HG03432 (cell line): ENCODE data around the gene OR10AD1.
"Not testable (repeated sequence)": the region's sequence is repeated elsewhere in the genome, so short reads cannot be mapped to it uniquely, and the experiment has no call there.

Experiments
- ATAC-seq: cut with Tn5 transposase; IDR thresholded peaks from one replicate; pipeline ENCODE4 v1.9.1; 2021; ENCODE audit warnings: mild to moderate bottlenecking, moderate library complexity; ENCODE audit not compliant: unreplicated experiment

Gene OR10AD1

DNA sequence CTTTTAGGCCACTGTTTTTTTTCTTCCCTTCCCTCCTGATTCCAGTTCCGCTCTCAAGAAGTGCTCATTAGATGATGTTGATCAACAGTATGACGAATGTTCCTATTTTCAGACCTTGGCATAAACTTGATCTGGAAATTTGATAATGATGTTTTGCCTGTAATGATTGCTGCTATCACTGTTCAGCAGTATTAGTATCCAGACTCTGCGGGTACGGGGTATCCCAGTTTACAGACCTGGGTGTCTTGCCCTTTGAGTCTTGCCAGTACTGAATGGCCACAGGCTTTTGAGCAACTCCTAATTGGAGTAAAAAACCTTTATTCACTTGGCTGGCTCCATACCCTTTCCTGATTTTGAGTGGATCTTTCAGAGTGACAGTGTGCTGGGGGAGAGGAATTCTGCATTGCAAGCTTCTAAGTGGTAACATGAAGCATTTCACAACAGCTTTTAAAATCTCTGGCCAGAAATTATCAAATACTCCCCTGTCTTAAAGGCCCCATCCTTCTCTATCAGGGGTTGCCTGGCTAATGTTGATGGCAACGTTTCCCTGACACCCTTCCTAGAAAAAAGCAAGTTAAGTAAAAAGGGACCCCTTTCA is 39.8 kb downstream of the OR10AD1 start:
- ATAC-seq: no peak

DNA sequence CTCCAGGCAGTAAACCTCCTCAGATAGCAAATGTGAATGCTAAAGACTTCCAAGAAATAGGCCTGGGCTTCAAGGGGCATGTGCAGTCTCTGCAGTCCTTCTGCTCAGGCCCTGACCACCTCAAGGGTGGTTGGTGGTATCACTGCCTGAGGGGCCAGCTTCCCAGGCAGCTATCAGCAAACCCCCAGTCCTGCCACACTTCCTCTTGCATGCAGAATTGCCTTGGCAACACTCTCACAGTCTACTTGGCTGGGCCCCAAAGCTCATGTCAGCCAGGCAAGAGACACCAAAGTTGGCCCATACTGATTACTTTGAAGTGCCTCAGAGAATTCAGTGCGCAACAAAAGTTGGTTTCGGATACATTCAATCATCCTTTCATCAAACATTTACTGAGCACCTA is 42.3 kb downstream of the OR10AD1 start:
- no peak for ATAC-seq

DNA sequence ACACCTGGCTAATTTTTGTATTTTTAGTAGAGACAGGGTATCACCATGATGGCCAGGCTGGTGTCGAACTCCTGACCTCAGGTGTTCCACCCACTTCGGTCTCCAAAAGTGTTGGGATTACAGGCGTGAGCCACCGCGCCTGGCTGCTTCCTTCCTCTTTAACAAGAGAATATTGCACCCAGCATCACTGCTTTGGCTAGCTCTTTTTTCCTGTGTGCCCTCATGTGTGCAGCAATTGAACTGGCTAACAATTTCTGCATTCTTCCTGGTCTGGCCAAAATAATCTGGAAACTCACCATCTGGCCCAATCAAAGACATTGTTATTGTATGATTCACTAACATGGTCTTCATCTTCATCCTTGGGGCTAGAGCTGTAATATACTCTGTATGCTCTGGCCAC is 43.0 kb downstream of the OR10AD1 start:
- no peak for ATAC-seq

DNA sequence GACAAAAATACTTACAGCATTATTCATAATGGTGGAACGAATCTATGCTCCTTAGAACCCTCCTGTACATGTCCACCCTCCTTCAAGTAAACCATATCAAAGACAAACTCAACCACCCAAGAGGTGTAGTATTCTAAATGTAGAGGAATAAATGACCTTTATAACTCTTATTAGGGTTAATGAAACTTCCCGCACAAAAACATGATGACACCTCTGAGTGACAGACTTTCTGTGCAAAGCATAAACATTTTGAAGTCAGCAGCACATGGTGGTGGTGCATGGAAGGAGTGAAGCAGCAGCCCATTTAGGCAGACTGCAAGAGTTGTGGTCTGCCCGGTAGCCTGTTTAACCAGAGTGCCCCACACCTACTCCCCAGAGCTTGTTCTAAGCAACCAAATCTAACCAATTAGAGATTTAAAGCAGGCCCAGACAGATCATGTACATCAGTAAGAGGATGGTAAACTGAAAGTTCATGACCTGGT is 45.2 kb downstream of the OR10AD1 start:
- ATAC-seq: no peak

DNA sequence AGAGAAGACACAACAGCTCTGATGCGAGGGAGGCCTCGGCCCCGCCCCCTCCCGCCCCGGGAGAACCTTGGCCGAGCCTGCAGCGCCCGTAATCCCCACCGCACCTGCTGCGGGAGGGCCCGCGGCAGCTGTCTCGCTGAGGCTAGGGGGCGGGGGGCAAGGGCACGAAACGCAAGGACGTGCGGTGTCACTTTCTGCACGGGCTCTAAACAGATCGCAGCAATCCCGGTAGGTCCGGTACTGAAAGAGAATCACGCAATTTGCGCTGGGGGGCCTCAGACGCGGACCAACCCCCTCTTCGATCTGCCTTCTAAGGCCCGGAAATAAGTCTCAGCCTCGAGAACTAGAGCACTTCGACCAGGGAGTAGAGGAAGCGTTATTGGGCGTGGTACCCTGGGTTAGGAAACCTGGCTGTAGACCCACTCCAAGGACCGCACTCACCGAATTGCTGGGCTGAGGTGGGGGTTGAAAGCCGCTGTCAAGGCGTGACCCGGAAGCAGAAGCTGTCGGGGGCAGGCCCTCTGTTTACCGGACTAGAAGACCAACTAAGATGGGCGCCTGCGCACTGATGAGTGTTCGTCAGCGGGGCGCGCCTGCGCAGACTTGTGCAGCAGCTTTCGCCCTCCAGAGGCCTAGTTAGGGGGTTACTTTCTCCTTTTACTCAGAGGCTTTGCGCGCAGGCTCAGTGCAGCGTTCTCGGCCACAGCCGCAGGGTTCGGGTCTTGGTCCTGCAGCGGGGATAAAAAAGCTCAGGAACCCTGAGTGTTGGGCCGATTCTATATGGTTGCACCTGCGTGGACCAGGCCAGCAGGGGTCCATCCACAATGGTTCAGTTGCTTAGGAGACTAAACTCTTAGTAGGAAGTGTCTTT is 45.8 kb downstream of the OR10AD1 start, which contains the start of gene ASB8:
Gene ASB8 (minus strand): TSS at position 498 of the 871 bp plus-strand sequence. CDS start 4,019 bp downstream, outside the sequence.
- ATAC-seq: peak; percentile 91

DNA sequence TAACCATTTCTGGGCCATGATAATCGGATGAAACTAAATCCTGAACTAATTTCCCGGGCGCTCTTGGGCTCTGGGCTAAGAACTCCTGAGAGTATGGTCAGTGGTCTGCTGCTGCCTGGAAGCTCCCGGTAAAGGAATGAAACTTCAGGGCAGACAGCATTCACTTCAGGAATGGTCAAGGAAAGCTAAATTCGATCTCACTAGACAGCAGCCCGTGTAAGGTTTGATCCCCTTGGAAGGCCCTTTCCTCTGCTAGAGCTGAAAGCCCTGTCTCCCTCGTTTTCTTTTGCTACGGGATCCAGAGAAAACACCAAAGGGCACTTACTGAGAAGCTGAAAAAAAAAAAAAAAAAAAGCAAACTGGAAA is 46.5 kb downstream of the OR10AD1 start:
- ATAC-seq: no peak

DNA sequence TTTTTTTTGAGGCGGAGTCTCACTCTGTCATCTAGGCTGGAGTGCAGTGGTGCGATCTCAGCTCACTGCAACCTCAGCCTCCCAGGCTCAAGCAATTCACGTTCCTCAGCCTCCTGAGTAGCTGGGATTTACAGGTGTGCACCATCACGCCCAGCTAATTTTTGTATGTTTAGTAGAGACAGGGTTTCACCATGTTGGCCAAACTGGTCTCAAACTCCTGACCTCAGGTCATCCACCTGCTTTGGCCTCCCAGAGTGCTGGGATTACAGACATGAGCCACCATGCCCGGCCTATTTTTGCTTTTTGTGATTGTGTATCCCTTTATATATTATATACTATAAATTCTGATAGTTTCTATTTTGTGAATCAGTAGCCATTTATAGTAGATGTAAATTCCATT is 47.3 kb downstream of the OR10AD1 start:
- not testable (repeated sequence) for ATAC-seq
